Endothelial cell of umbilical vein (primary cell): ENCODE results near the gene VAV3. TPM values are rescaled to one million over a fixed set of nuclear protein-coding genes. Genes with fewer than 3 reads are reported as not detected.

ENCODE experiments used
- BruUV-seq: library from RNA; stranded (reverse); fragments of 400-500 nt; replicated peaks from 2 replicates; lab custom pipeline; 2021; lab: Mats Ljungman, UMichigan
- CTCF ChIA-PET: fragments of 300-600, 350-600 bp; sonication (Branson Sonifier 250); formaldehyde crosslinking; loops from one replicate; lab custom pipeline; 2021; ENCODE audit warnings: antibody characterized with exemption, inconsistent platforms; lab: Charles Lee
- POLR2A ChIA-PET: fragments of 300-600, 350-600 bp; sonication (Branson Sonifier 250); formaldehyde crosslinking; loops from one replicate; lab custom pipeline; 2021; ENCODE audit warnings: antibody characterized with exemption, inconsistent platforms; lab: Charles Lee
- DNase-seq: peaks from one replicate; pipeline ENCODE4 v3.0.0-alpha.2; 2011; ENCODE audit warnings: low read depth, low spot score
- FAIRE-seq: peaks from 2 replicates; lab custom pipeline; 2011; peaks lifted over from hg19 to GRCh38; lab: Jason Lieb, UNC
- H2AFZ ChIP-seq: 2 replicates; pipeline ENCODE4 v1.6.0; 2012; ENCODE audit warnings: low read depth, low read length, control low read depth, inconsistent platforms
- H3K27ac ChIP-seq: 2 replicates; pipeline ENCODE4 v1.5.1; 2011; ENCODE audit warnings: low read depth, mild to moderate bottlenecking, control low read depth, low read length, moderate library complexity; ENCODE audit not compliant: insufficient read depth
- H3K27me3 ChIP-seq, 2 experiments: 2 replicates each; pipeline versions ENCODE4 v1.6.0 to v1.6.1; 2011; ENCODE audit warnings: low read length in 2 of 2, mixed read lengths in 1 of 2; ENCODE audit not compliant: control insufficient read depth in 2 of 2, insufficient read depth in 2 of 2
- H3K36me3 ChIP-seq, 2 experiments: 2 replicates in 1 of 2; 3 replicates in 1 of 2; pipeline ENCODE4 v1.5.1; 2011; ENCODE audit warnings: low read length in 2 of 2, mild to moderate bottlenecking in 1 of 2, moderate library complexity in 1 of 2; ENCODE audit not compliant: control insufficient read depth in 2 of 2, insufficient read depth in 2 of 2; ENCODE audit errors: extremely low read depth in 1 of 2
- H3K4me1 ChIP-seq: 3 replicates; pipeline ENCODE4 v1.5.1; 2011; ENCODE audit warnings: mild to moderate bottlenecking, low read length; ENCODE audit not compliant: control insufficient read depth, insufficient read depth; ENCODE audit errors: extremely low read depth
- H3K4me2 ChIP-seq: 2 replicates; pipeline ENCODE4 v1.6.1; 2011; ENCODE audit warnings: low read length, control low read depth, mixed read lengths; ENCODE audit not compliant: insufficient read depth
- H3K4me3 ChIP-seq, 3 experiments: fragments of 200-600 bp in 1 of 3; sonication (generic), shearing (Covaris generic) in 1 of 3; replicated peaks in 1 of 3; 2 replicates each; pipeline ENCODE4 v1.5.1; 2011 to 2016; ENCODE audit warnings: control low read depth in 3 of 3, low read length in 3 of 3, mild to moderate bottlenecking in 2 of 3, inconsistent platforms in 1 of 3, low read depth in 1 of 3, moderate library complexity in 1 of 3; ENCODE audit not compliant: insufficient read depth in 1 of 3
- H3K79me2 ChIP-seq: 2 replicates; pipeline ENCODE4 v1.6.0; 2012; ENCODE audit warnings: low read length, inconsistent platforms; ENCODE audit not compliant: control insufficient read depth, insufficient read depth
- H3K9ac ChIP-seq: replicated peaks from 2 replicates; pipeline ENCODE3; 2011; ENCODE audit warnings: low read length, control low read depth; ENCODE audit not compliant: insufficient read depth; ENCODE audit errors: extremely low read depth
- H3K9me1 ChIP-seq: replicated peaks from 3 replicates; pipeline ENCODE4 v1.6.0; 2011; ENCODE audit warnings: mild to moderate bottlenecking, low read length; ENCODE audit not compliant: control insufficient read depth, insufficient read depth; ENCODE audit errors: extremely low read depth
- H3K9me3 ChIP-seq: replicated peaks from 2 replicates; pipeline ENCODE4 v1.5.1; 2012; ENCODE audit warnings: low read length, inconsistent platforms; ENCODE audit not compliant: control insufficient read depth, insufficient read depth
- H4K20me1 ChIP-seq: replicated peaks from 2 replicates; pipeline ENCODE3; 2011; ENCODE audit warnings: mild to moderate bottlenecking, low read length; ENCODE audit not compliant: control insufficient read depth, insufficient read depth; ENCODE audit errors: extremely low read depth
- CTCF ChIP-seq, 2 donors: IDR thresholded peaks; 1 replicate in 1 of 2; 2 replicates in 1 of 2; pipeline ENCODE4 v1.5.1; 2011; ENCODE audit warnings: low read length in 2 of 2, mild to moderate bottlenecking in 2 of 2, moderate library complexity in 2 of 2, control low read depth in 1 of 2, inconsistent platforms in 1 of 2, low read depth in 1 of 2; ENCODE audit not compliant: insufficient read depth in 1 of 2; ENCODE audit errors: extremely low read depth in 1 of 2
- EZH2 ChIP-seq: IDR thresholded peaks from 2 replicates; pipeline ENCODE4 v1.6.1; 2012; ENCODE audit warnings: borderline replicate concordance, low read depth, mild to moderate bottlenecking, moderate library complexity, low read length, inconsistent platforms; ENCODE audit not compliant: severe bottlenecking
- FOS ChIP-seq: IDR thresholded peaks from 2 replicates; pipeline ENCODE4 v1.6.1; 2011; ENCODE audit warnings: mild to moderate bottlenecking, low read length, moderate library complexity, borderline replicate concordance; ENCODE audit not compliant: insufficient read depth
- GATA2 ChIP-seq: IDR thresholded peaks from 2 replicates; pipeline ENCODE4 v1.7.0; 2011; ENCODE audit warnings: low read depth, mild to moderate bottlenecking, moderate library complexity, mixed read lengths, low read length; ENCODE audit not compliant: insufficient read length, insufficient read depth
- JUN ChIP-seq: IDR thresholded peaks from 2 replicates; pipeline ENCODE4 v1.6.1; 2011; ENCODE audit warnings: borderline replicate concordance, low read depth; ENCODE audit not compliant: insufficient read length, insufficient read depth
- MAX ChIP-seq: IDR thresholded peaks from 2 replicates; pipeline ENCODE4 v1.6.1; 2011; ENCODE audit not compliant: insufficient read depth, insufficient read length
- MYC ChIP-seq: IDR thresholded peaks from one replicate; pipeline ENCODE4 v1.6.1; 2011; ENCODE audit warnings: mild to moderate bottlenecking, low read depth, low read length
- POLR2A ChIP-seq: IDR thresholded peaks from 2 replicates; pipeline ENCODE4 v1.6.1; 2012; ENCODE audit warnings: low read depth, mild to moderate bottlenecking, control low read depth, low read length
- POLR2AphosphoS5 ChIP-seq: IDR thresholded peaks from 2 replicates; pipeline ENCODE4 v1.6.1; 2012; ENCODE audit warnings: low read depth, mild to moderate bottlenecking, control low read depth, low read length, moderate library complexity; ENCODE audit not compliant: insufficient read depth
- dilution Hi-C: fragments of 300-500 bp; cut with MboI; formaldehyde crosslinking; loops from one replicate; pipeline ENCODE4 v1.15.0; 2019; ENCODE audit warnings: low sequenced_read_pairs; ENCODE audit not compliant: extremely low pct_ligation_motif_present
- intact Hi-C: fragments of 100-400 bp; cut with micrococcal nuclease; formaldehyde crosslinking; loops from one replicate; pipeline ENCODE4 v1.10.0; 2022
- polyA plus RNA-seq, 4 experiments: library from polyadenylated mRNA; depleted of rRNA in 3 of 4; stranded (reverse) in 3 of 4; unstranded in 1 of 4; fragments of >200 nt; gene quantifications; 2 replicates each; pipeline versions ENCODE4 v1.2.1 to v1.2.3, GENCODE V29; 2011 to 2012; ENCODE audit warnings: missing spikeins in 1 of 4
- total RNA-seq: library from RNA; stranded (reverse); gene quantifications from 2 replicates; pipeline ENCODE4 v1.2.3, GENCODE V29; 2021

The VAV3 gene
- total and polyA plus RNA-seq, 2 donors (not counting 3 experiments of a cell fraction or from before 2014, with no cell fraction given): 0.18 to 1.5 TPM

GRCh38 chr1:107633596-107633995 is 331.4 kb downstream of the VAV3 start:
- POLR2A ChIA-PET: no interaction called here
- intact Hi-C loops (no loop called here), dilution Hi-C loops (no loop called here)
- Histone ChIP-seq H3K9me3 (no peaks in the 10 kb centered on the region), H3K9ac (no peak overlapping the region), H3K79me2 (no peaks in the 10 kb centered on the region), H4K20me1 (no peaks in the 10 kb centered on the region), H3K4me1 (no peaks in the 10 kb centered on the region), H3K9me1 (no peaks in the 10 kb centered on the region), H3K27me3 (no peaks in the 10 kb centered on the region), H3K36me3 (no peaks in the 10 kb centered on the region), H2AFZ (no peak overlapping the region), H3K4me2 (no peak overlapping the region), H3K27ac (no peak overlapping the region), H3K4me3 (no peak overlapping the region)
- TF ChIP-seq EZH2 (no peak), FOS (no peak), MYC (no peak), GATA2 (no peak), CTCF (IDR thresholded peaks at IDR 0.05; ENCODE audit: extremely low read depth in 1 of 2, insufficient read depth in 1 of 2, low read depth in 1 of 2, low read length in 2 of 2) (no peak), JUN (no peak), POLR2AphosphoS5 (no peak), MAX (no peak), POLR2A (no peak)
- no peak for DNase-seq
- CTCF ChIA-PET: no interaction called here
- BruUV-seq: no TSS peak
- FAIRE-seq: no peak
